ENCODE measurements around the gene ATXN10.
A peak's percentile ranks its signal among the peaks of the same experiment; 100 is the strongest.
"Not testable (repeated sequence)": the region's sequence is repeated elsewhere in the genome, so short reads cannot be mapped to it uniquely, and the experiment has no call there.

The ATXN10 gene

DNA sequence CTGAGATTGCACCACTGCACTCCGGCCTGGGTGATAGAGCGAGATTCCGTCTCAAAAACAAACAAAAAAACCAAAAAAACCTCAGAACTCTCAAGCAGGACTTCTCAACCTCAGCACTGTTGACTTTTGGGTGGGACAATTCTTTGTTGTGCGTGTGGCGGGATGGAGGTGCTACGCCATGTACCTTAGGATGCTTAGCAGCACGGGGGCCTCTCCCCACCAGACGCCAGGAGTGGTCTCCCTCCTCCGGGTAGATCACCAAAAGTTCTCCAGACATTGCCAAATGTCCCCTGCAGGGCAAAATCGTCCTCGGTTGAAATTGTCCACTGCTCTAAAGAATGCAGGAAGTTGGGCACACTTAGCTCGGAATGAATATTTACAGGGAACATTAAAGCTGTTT lies 26.9 kb upstream of the ATXN10 start:
- DNase-seq (ENCODE audit: low read depth): no peak

DNA sequence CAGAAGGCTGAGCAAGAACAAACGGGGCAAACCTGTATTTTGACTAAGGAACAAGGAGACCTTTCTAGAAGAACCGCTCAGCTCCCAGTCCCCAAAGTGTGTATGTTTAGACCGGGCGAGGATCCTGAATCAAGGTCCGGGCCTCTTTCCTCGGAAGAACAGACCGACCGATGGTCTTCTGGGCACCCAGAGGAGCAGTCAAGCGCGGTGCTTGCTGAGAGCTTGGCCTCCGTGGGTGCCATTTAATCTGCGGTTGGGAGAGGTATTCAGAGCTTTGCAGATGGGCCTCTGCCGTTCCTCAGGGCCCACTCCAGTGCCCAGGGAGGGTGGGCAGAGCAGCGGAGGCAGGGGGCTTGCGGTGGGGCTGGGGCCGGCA lies 26.5 kb upstream of the ATXN10 start:
- no peak for DNase-seq (ENCODE audit: low read depth)

DNA sequence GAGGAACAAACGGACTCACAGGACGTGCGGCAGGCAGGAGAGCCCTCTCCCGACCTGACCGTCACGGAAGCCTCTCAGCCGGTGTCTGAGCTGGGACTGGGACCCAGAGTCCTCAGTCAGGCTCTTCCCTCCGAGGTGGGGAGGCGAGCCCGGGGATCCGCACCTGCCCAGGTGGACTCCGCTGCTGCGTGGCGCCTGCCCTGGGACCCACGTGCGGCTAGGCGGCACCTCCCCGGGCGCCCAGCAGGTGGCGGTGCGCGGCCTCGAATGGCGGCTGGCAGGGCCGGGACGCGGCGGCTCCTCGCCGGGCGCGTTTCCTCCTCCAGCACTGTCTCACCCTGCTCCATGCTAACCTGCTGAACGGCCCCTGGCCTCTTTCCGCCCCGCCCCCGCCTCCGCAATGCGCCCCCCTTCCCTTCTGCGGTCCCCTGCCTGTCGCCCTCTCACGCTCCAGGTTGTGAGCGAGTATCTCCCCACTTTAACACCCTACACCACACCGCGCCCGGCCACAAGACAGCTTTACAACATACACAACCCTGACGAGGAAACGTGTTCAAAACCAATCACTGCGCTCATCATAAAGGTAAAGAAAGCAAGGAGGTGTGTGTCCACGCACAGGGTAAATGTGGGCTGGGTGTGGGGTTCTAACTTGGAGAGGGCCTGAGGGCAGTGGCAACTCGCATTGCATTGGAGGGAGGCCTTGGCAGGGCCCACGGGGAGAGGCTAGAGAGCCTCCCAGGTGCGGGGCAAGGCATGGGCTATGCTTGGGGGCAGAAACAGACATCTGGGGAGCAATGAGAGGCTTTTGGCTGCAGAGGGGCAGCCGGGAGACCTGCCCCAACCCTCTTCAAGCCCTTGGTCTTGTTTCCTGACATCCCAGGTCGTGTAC lies 25.9 kb upstream of the ATXN10 start:
- peak; percentile 73 for DNase-seq (ENCODE audit: low read depth)

DNA sequence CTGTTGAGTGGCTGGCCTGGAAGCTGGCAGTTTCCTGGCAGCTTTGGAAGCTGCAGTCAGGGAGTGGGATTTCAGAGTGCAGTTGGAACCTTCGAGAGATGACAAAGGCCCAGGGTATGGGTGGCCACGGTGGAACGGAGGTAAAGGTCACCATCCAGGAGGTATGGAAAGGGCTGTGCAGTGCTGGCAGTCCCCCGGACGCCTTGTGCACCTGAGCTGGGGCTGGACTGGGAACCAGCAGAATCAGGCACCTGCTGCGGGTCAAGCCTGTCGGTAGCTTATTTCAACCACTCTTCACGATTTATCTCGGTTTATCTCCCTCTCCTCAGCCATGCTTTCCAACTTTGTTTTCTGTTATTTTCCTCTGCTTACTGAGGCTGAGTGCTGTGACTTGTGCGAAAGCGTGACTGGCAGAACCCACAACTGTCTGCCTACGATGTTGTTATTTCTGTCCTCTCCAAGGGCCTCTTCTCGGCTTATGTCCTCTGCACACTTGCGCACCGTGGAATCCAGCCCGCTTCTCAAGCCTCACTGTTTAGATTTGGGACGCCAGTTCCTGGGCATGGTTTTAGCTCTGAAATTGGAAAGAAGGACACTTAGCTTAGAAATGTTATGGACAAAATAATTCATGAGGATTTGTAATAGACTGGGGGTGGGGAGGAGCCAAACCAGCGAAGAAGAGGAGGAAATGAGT lies 24.0 kb upstream of the ATXN10 start:
- DNase-seq (ENCODE audit: low read depth): no peak

DNA sequence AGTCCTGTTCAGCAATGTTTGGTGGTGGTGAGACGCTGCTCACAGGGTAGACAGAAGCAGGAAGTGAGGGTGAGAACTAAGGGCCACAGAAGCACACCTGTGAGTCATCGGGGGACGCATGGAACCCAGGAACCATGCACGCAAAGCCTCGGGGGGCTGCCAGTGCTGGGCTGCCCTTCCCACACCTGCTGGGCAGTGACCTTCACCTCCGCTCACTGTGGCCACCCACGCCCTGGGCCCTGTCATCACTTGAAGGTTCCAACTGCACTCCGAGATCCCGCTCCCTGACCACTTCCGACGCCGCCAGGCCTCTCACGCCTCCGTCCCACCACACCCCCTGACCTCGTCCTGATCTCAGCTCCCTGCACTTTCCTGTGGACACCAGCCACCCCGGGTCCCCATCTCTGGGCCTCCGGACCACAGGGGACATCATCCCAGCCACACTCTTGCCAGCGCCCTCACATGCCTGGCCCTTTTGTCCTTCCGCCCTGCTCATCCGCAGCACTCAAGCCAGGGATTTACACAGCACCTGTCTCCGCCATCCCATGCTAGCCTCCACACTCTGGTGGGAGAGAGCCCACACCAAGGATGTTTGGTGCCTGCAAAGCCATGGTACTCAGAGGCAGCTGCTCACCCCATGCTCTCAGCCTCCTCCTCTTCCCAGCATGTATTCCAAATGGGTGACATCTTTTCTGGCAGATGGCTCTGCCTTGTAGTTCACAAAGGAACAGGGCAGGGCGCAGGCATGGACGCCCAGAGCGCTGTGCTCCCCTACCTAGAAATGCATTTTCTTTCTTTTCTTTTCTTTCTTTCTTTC lies 23.1 kb upstream of the ATXN10 start:
- no peak for DNase-seq (ENCODE audit: low read depth)

DNA sequence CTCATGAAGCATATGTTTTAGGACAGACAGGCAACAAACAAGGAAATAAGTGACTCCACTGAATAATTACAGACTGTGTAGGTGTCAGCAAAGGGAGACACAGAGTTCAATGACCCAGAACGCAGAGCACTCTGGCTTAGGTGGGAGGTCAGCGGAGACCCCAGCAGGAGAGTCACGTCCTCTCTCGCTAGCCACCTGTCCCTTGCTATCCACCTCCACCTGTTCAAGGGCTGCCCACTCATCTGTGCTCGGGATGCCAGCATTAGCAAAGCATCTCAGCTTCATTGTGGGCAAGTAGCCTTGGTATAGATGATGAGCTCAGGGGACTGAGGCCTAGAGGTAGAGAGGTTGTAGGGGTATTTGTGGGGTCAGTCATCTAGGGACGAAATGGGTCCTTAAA lies 21.8 kb upstream of the ATXN10 start:
- DNase-seq (ENCODE audit: low read depth): no peak

DNA sequence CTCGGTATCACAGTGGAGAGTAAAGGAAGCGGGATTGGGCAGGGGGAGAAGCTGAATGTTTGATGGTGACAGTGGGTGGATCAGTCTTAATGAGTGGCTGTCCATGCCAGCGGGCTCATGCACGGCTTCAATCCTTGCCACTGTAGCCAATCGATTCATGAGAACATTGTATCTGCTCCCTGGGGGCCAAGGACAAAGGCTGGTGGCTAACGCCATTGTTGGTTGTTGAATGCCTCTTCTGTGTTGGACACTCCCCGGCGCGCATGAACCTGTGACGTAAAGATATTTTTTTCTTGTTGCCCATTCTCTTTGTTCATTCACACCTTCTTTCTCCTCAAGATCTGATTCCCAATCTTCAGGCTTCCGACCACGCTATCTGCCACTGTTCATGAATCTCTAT lies 20.9 kb upstream of the ATXN10 start:
- no peak for DNase-seq (ENCODE audit: low read depth)

DNA sequence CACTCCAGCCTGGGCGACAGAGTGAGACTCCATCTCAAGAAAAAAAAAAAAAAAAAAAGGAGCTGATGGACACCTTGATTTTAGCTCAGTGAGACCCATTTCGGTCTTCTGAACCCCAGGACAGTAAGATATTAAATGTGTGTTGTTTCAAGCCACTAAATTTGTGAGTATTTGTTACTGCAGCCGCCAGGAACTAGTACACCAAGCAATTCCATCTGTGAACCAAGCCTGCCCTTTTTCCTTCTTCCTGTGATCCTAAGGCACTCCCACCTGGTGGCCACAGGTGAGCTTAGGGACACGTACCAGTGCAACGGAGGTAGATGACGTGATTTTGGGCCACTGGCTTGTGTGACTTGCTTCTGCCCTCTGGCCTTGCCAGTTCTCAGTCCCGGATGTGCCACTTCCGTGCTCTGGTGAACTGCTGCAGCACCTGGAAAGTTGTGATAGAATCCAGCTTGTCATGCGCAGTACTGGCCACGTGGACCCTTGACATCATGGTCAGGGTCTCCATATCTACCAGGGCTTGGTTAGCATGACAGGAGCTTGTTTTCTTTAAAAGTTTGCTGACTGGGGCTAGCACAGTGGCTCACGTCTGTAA lies 19.6 kb upstream of the ATXN10 start:
- no peak for DNase-seq (ENCODE audit: low read depth)

DNA sequence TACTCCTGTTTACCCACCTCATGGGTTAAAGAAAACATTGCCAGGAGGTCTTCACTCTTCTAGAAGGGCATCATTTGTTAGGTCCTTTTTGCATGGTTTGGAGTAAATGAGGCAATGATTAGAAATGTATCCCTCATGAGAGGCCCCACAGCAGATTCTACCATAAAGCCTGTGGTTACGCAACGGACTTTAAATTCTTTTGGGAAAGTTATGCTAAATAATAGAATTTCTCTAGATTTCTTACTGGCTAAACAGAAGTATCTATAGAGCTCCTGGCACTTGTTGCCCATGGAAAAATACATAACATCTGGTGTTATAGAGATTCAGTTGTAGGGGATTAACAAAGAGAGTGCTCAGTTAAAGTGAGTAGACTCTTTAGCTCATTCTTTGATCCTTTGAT lies 15.1 kb upstream of the ATXN10 start:
- DNase-seq (ENCODE audit: low read depth): no peak

DNA sequence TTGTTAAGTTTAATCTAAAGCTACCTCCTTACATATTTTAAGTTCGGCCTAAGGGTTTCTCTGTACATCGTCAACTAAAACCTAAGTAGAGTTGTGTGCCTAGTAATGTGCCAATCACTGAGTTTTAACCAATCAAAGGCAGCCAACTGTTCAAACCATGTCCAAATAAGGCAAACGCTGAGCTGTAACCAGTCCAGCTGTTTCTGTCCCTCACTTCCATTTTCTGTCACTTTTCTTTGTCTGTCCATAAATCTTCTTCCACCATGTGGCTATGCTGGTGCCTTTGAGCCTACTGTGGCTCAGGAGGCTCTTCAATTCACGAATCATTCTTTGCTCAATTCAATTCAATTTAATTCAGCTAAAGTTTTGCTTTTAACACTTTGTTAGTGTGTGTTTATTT lies 13.9 kb upstream of the ATXN10 start:
- DNase-seq (ENCODE audit: low read depth): no peak

DNA sequence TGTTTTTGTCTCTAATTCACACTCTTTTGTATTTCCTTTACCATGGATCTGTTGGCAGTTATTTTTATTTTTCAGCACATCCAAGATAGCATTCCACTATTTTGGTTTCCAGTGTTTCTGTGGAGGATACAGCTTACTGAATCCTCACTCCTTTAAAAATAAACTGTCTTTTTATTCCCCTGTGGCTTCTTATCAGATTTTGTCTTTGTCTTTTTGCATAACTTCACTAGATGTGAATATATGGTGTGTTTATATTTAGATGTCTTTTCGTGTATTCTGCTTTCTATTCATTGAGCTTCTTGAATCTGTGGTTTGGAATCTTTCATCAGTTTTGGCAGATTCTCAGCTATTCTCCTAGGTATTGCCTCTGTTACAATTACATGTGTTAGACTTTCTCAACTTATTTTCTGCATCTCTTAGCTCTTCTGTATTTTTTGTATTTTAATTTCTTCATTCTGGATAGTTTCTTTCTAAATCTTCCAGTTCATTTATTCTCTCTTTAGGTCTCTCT lies 7.4 kb upstream of the ATXN10 start:
- no peak for DNase-seq (ENCODE audit: low read depth)

DNA sequence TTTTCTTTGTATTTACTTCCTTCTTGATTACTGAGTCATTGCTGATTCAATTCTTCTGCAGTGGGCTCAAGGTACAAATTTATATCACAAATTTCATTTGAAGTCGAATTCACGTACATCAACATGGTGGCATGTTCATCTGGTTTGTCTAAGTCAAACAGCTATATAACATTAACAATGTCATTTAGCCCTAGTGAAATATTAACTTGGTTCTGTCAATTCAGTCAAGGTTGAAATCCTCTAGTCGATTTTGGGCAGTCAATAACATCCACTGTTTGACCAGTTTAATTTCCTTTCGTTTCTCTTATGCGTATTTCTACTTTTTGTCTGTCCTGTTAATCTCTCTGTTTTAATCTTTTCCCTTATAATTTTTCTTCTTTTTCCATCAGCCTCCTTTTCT lies 4.1 kb upstream of the ATXN10 start:
- no peak for DNase-seq (ENCODE audit: low read depth)

DNA sequence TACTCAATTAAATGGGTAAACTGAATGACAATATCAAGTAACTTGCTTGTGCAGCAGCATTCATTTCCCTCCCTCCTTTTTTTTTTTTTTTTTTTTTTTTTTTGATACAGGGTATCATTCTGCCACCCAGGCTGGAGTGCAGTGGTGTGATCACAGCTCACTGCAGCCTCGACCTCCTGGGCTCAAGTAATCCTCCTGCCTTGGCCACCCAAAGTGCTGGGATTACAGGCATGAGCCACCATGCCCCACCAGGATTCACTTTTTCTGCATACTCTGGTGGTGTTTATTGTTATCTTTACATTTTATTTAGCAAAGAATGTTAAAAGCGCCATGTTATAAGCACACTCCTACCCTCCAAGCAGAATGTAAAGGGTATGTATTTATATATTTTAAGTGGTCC lies 1.3 kb upstream of the ATXN10 start:
- not testable (repeated sequence) for DNase-seq (ENCODE audit: low read depth)

DNA sequence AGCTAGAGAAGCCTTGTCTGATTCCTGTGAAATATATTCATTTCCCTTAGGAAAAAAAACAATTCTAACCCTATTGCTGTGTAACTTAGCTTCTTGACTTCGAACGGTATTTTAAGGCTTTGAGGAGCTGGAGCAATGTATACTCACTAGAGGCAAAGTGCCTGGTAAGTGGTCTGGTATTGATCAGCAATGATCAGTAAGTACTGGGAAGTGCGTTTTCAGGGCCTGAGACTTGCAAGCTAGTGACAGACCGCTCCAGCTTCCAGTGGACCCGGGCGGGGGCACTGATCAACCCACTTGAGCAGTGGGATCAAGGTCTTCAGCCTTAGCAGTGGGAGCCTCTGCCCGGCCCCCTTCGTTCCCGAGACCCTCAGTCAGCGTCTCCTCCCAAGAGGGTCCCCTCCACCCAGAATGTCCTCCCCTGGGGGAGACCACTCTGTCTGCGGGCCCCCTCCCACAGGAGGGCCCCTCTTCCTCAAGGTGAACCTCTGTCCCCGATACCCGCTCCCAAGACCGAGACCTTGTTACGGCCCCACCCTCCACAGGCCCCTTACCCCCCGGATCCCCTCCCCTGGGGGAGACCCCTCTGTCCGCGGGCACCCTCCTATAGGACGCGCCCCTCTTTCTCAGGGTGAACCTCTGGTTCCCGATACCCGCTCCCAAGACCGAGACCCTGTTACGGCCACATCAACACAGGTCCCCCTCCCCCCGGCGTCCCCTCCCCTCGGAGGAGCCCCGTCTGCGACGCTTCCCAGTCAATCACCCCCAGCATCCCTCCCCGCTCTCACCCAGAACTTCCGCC lies 452 bp upstream of the ATXN10 start:
- DNase-seq (ENCODE audit: low read depth): no peak

DNA sequence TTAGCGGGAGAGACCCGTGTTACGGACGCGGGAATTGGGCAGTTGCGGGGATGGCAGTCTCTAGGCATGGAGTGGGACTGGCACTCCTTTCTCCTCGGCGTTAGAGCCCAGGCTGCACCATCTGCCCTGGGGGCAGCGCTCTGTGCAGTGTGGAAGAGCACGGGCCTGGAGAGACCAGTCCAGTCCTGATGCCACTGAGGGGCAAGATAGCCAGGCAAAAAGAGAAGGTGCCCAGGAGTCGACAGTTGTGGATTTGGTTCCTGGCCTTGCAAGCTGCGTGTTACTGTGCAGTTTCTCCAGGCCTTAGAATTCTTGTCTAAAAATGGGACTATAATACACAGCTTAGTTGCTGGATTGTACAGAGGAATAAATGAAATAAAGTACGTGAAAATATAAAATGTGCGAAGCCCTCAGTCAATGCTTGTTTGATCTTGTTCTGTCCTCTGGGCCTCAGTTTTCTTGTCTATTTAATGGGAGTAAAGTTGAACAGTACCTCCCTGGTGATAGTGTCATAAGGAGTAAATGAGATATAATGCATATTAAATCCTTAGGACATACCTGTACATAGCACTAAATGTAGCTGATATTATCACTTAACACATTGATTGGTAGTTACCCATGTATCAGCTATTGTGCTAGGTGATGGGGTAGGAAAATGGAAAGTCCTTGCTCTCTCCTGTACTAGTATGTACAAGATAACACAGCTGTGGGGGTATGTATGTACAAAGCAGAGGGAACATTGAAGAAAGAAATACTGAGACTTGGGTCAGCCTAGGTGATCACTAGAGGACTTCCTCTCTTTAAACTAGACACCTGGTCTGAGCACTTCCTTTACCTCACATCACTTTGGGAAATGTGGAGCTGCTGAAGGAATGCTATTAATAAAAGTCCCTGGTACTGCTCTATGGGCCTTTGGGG lies 1.2 kb downstream of the ATXN10 start:
- no peak for DNase-seq (ENCODE audit: low read depth)

DNA sequence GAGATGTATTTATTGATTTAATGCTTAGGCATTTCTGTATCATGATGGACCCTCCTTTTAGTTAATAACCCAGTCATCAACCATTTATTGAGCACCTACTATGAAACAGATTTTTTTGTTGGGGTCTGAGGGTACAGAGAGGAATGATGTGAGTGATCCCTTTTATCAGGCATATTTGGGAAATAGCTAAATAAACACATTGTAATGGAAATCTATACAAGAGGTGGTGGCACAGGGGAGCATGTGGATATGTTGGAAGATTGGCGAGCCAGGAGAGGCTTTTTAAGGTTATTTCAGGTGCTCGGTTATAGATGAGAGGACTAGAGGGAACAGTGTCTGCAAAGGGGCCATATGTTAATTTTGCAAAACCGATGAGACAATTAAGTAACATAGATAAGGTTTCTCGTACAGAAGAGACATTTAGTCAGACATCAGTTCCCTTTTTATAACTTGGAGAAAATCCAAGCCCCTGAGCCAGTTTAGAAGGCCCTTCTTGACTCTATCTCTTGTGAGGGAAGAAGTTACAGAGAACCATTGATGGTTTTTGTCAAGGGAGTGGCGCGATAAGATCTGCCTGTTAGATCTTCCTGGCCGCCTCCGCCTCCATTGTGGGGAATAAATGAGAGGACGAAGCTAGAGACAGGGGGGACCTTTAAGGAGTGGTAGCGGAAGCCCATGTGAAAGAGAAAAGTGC lies 2.0 kb downstream of the ATXN10 start:
- DNase-seq (ENCODE audit: low read depth): no peak

DNA sequence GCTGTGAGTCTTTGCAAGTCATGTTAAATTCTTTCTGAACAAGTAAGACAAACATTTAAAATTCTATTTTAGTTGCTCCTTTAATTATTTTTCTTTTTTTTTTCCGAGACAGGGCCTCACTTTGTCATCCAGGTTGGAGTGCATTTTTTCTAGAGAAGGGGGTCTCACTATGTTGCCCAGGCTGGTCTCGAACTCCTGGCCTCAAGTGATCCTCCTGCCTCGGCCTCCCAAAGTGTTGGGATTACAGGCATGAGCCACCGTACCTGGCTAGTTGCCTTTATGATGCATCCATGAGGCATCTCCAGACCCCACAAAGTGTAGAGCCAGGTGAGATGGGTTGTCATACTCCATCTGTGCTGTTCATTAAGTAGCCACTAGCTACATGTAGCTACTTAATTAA lies 4.4 kb downstream of the ATXN10 start:
- DNase-seq (ENCODE audit: low read depth): no peak

DNA sequence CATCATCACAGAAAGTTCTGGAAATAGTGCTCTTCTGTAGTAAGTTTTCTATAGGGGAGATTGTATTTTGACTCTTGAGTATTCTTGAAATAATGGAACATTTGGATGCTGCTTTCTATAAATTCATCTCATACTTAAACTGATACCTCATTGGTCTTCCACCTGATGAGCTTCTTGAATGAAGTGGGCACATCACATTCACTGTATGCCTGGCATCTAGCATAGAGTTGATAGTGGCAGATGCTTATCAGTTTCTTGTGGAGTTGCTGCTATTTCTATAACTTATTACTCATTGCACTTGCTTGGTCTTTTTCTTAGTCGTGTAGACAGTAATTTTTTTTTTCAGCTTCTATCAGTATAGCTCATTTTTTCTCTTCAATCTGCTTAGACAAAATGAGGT lies 5.4 kb downstream of the ATXN10 start:
- no peak for DNase-seq (ENCODE audit: low read depth)

Data from stimulated activated CD8-positive, alpha-beta memory T cell treated with anti-CD3 and anti-CD28 coated beads, Interleukin-15, amount 100 ng/mL, for 24 hours (primary cell).